ENCODE results near the gene COL4A5. TPM values are rescaled to one million over a fixed set of nuclear protein-coding genes. Genes with fewer than 3 reads are reported as not detected.

COL4A5 gene
- total and polyA plus RNA-seq, 2 of the 8 experiments (the other 6 are each of a cell fraction or from before 2014, with no cell fraction given), result 24.9 to 30.2 TPM

- TF ChIP-seq KDM4A (IDR thresholded peaks at IDR 0.05; ENCODE audit: low read depth, low read length, severe bottlenecking), result peak; percentile 39
- TF ChIP-seq HDAC6 (IDR thresholded peaks at IDR 0.05; ENCODE audit: low read depth, low read length), result no peak
- 0 out of 3 replicates have a peak, but pooled peaks of 1 of the 2 experiments have one; percentile 23 for TF ChIP-seq POLR2A (IDR thresholded peaks at IDR 0.05; ENCODE audit: control extremely low read depth in 1 of 2, low read depth in 2 of 2, low read length in 2 of 2)
- TF ChIP-seq ASH2L (IDR thresholded peaks at IDR 0.05; ENCODE audit: low read length), result peak; percentile 62
- no peak for TF ChIP-seq SIRT6 (IDR thresholded peaks at IDR 0.05; ENCODE audit: low read length)
- TF ChIP-seq ZNF274 (IDR thresholded peaks at IDR 0.05; ENCODE audit: borderline replicate concordance, extremely low read depth, low read length), result no peak
- no peak for TF ChIP-seq JUN (IDR thresholded peaks at IDR 0.05; ENCODE audit: low read depth, low read length)
- TF ChIP-seq SP1 (IDR thresholded peaks at IDR 0.05; ENCODE audit: low read depth, low read length), result no peak
- TF ChIP-seq TEAD4 (IDR thresholded peaks at IDR 0.05; ENCODE audit: low read depth, low read length), result no peak
- TF ChIP-seq KDM1A (IDR thresholded peaks at IDR 0.05; ENCODE audit: borderline replicate concordance, low read length), result no peak
Observed at GRCh38 chrX:108438110-108438623, 1.5 kb upstream of the COL4A5 start, which contains the start of gene COL4A6 (continued).

Measured in H1 (cell line).